Measurements from ENCODE around the gene POPDC3.

DNA sequence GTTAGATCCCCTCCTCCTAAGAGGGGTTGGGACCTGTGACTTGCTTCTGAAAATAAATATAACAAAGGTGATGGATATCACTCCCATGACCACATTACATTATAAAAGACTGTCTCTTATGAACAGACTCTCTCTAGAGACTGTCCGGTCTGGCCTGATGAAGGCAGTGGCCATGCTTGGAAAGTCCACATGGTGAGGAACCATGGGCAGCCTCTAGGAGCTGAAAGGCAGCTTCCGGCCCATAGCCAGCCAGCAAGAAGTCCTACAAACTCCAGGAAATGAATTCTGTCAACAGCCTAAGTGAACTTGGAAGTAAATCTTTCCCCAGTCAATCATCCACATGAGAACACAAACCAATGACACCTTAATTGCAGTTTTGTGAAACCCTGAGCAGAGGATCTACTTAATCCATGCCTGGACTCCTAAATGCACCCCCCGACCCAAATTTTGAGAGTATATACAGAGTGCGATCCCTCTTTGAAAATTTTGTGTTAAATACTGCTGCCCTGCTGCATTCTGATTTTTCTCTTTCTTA lies 2.2 kb upstream of the POPDC3 start:
- TF ChIP-seq, protein P1, sequence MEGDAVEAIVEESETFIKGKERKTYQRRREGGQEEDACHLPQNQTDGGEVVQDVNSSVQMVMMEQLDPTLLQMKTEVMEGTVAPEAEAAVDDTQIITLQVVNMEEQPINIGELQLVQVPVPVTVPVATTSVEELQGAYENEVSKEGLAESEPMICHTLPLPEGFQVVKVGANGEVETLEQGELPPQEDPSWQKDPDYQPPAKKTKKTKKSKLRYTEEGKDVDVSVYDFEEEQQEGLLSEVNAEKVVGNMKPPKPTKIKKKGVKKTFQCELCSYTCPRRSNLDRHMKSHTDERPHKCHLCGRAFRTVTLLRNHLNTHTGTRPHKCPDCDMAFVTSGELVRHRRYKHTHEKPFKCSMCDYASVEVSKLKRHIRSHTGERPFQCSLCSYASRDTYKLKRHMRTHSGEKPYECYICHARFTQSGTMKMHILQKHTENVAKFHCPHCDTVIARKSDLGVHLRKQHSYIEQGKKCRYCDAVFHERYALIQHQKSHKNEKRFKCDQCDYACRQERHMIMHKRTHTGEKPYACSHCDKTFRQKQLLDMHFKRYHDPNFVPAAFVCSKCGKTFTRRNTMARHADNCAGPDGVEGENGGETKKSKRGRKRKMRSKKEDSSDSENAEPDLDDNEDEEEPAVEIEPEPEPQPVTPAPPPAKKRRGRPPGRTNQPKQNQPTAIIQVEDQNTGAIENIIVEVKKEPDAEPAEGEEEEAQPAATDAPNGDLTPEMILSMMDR (IDR thresholded peaks at IDR 0.05): no peak
- TF ChIP-seq EP300 (IDR thresholded peaks at IDR 0.05; ENCODE audit: low read depth) (no peak), POLR2AphosphoS5 (IDR thresholded peaks at IDR 0.05) (no peak), POLR2A (IDR thresholded peaks at IDR 0.05) (no peak)

Measured in transverse colon (tissue), 4 donors.